ENCODE results near the gene POLR2M. TPM values are rescaled to one million over a fixed set of nuclear protein-coding genes. Genes with fewer than 3 reads are reported as not detected.

POLR2M gene
- total and polyA plus RNA-seq, 2 experiments from 2014 or later: 19.6 to 46.3 TPM

DNA sequence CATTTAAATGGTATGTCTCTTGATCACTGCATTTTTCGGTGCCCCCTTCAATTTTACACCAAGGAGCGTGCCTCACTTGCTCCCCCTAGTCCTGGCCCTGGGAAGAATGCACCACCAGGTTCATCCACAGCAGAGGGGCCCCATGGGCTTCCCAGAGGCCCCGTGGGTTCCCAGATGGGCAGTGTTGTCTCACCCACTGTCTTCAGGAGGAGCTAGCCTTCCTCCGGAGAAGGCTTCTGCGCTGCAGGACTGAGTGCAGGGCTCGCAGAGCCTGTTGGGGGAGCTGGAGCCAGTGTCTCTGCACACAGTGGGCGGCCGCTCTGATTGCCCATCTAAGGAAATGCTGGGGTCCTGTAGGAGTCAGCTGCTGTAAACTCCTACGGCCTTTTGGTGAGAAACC lies 45.9 kb downstream of the POLR2M start (continued):
- no peak for TF ChIP-seq EZH2phosphoT487 (IDR thresholded peaks at IDR 0.05; ENCODE audit: unreplicated experiment)

- no peak for ATAC-seq
- no peak overlapping the region for H3K4me2 ChIP-seq
- no peaks in the 10 kb centered on the region for H3K27me3 Mint-ChIP-seq (ENCODE audit: insufficient read depth, low read depth, poor library complexity)
- H3K36me3 ChIP-seq (ENCODE audit: insufficient read depth): no peaks in the 10 kb centered on the region
- H3K4me3 Mint-ChIP-seq: no peak overlapping the region
- no peaks in the 10 kb centered on the region for H3K9me3 Mint-ChIP-seq
- H3K4me3 ChIP-seq: no peak overlapping the region
- H3K4me1 Mint-ChIP-seq: peaks cover 25% of the 10 kb centered on the region
- H2AFZ ChIP-seq: no peak overlapping the region
- no peak for DNase-seq (ENCODE audit: low spot score)
- H3K27me3 ChIP-seq (ENCODE audit: insufficient read depth): no peaks in the 10 kb centered on the region
- H3K27ac ChIP-seq (ENCODE audit: low read depth): no peak overlapping the region
- TF ChIP-seq ZNF114 (CRISPR knock-in tag; IDR thresholded peaks at IDR 0.05) (no peak), EZH2 (IDR thresholded peaks at IDR 0.05; ENCODE audit: low read depth, unreplicated experiment) (no peak), ZNF331 (CRISPR knock-in tag; IDR thresholded peaks at IDR 0.05; ENCODE audit: low read depth) (no peak), CREB1 (CRISPR knock-in tag; IDR thresholded peaks at IDR 0.05; ENCODE audit: low read depth) (no peak), NANOG (IDR thresholded peaks at IDR 0.05; ENCODE audit: borderline replicate concordance) (no peak), ZNF462 (CRISPR knock-in tag; IDR thresholded peaks at IDR 0.05) (no peak), STAT1 (IDR thresholded peaks at IDR 0.05; ENCODE audit: unreplicated experiment) (no peak), EZH2phosphoT487 (IDR thresholded peaks at IDR 0.05; ENCODE audit: unreplicated experiment) (no peak), REST (IDR thresholded peaks at IDR 0.05; ENCODE audit: unreplicated experiment) (no peak), JUNB (IDR thresholded peaks at IDR 0.05; ENCODE audit: unreplicated experiment) (no peak), POLR2AphosphoS5 (IDR thresholded peaks at IDR 0.05; ENCODE audit: low read depth) (no peak)
- TF ChIP-seq, protein P1, sequence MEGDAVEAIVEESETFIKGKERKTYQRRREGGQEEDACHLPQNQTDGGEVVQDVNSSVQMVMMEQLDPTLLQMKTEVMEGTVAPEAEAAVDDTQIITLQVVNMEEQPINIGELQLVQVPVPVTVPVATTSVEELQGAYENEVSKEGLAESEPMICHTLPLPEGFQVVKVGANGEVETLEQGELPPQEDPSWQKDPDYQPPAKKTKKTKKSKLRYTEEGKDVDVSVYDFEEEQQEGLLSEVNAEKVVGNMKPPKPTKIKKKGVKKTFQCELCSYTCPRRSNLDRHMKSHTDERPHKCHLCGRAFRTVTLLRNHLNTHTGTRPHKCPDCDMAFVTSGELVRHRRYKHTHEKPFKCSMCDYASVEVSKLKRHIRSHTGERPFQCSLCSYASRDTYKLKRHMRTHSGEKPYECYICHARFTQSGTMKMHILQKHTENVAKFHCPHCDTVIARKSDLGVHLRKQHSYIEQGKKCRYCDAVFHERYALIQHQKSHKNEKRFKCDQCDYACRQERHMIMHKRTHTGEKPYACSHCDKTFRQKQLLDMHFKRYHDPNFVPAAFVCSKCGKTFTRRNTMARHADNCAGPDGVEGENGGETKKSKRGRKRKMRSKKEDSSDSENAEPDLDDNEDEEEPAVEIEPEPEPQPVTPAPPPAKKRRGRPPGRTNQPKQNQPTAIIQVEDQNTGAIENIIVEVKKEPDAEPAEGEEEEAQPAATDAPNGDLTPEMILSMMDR (conservative IDR thresholded peaks at IDR 0.05; ENCODE audit: low read depth in 2 of 2): no peak
- no peaks in the 10 kb centered on the region for H3K9me2 ChIP-seq (ENCODE audit: insufficient read depth)
- H3K79me2 ChIP-seq (replicated peaks; ENCODE audit: insufficient read depth): no peaks in the 10 kb centered on the region
- H3K4me1 ChIP-seq (ENCODE audit: insufficient read depth): peaks cover 9% of the 10 kb centered on the region
- no peaks in the 10 kb centered on the region for H3K36me3 Mint-ChIP-seq (ENCODE audit: low read depth)
- no peak overlapping the region for H3K27ac Mint-ChIP-seq
- H3F3A ChIP-seq (replicated peaks; ENCODE audit: low read depth): no peaks in the 10 kb centered on the region
- no peaks in the 10 kb centered on the region for H4K20me1 ChIP-seq (replicated peaks; ENCODE audit: insufficient read depth)
Measured at GRCh38 chr15:57752840-57753239, 46.3 kb downstream of the POLR2M start.
